Hepatic stellate cell (primary cell): ENCODE measurements around the gene TXNIP.
"Not testable (repeated sequence)": the region's sequence is repeated elsewhere in the genome, so short reads cannot be mapped to it uniquely, and the experiment has no call there.

Source experiments
- DNase-seq: peaks from one replicate; pipeline ENCODE4 v3.0.0; 2011; ENCODE audit warnings: low spot score

The TXNIP gene

GRCh38 chr1:145996433-145997015 lies at the start of gene TXNIP:
Gene TXNIP, minus strand, starts transcription at chr1:145996579. Its CDS starts 313 bp downstream, at chr1:145996266.
- peak; percentile 99 for DNase-seq

- no peak for DNase-seq
Measured at GRCh38 chr1:146039844-146040194, 43.4 kb upstream of the TXNIP start.

GRCh38 chr1:146036965-146037646 lies 40.7 kb upstream of the TXNIP start:
- DNase-seq, result peak; percentile 57

- peak; percentile 22 for DNase-seq
Measured at GRCh38 chr1:146036241-146036964, 40.0 kb upstream of the TXNIP start.

GRCh38 chr1:146035048-146035423 lies 38.7 kb upstream of the TXNIP start:
- DNase-seq, result no peak

- peak; percentile 44 for DNase-seq
Measured at GRCh38 chr1:146032631-146033219, 36.3 kb upstream of the TXNIP start.

- DNase-seq, result no peak
Measured at GRCh38 chr1:146031476-146031875, 35.1 kb upstream of the TXNIP start.

- DNase-seq, result no peak
Measured at GRCh38 chr1:146029117-146029516, 32.7 kb upstream of the TXNIP start.

GRCh38 chr1:146026650-146027049 lies 30.3 kb upstream of the TXNIP start:
- not testable (repeated sequence) for DNase-seq

GRCh38 chr1:146025787-146026495 lies 29.6 kb upstream of the TXNIP start:
- DNase-seq, result not testable (repeated sequence)

- DNase-seq, result no peak
Measured at GRCh38 chr1:146022403-146023127, 26.2 kb upstream of the TXNIP start.

- no peak for DNase-seq
Measured at GRCh38 chr1:146021622-146022402, 25.4 kb upstream of the TXNIP start, which contains the start of gene HJV. Gene HJV, minus strand, starts transcription at chr1:146021735. Its CDS starts 1,504 bp downstream, at chr1:146020231.

GRCh38 chr1:146021050-146021445 lies 24.7 kb upstream of the TXNIP start:
- no peak for DNase-seq

GRCh38 chr1:146020058-146021049 lies 24.0 kb upstream of the TXNIP start:
- DNase-seq, result no peak

GRCh38 chr1:146019231-146020057 lies 23.1 kb upstream of the TXNIP start:
- DNase-seq, result no peak

- no peak for DNase-seq
Measured at GRCh38 chr1:146016891-146017290, 20.5 kb upstream of the TXNIP start.

- no peak for DNase-seq
Measured at GRCh38 chr1:146013559-146013922, 17.2 kb upstream of the TXNIP start.

- peak; percentile 82 for DNase-seq
Measured at GRCh38 chr1:146012703-146013558, 16.6 kb upstream of the TXNIP start.
